K562 (cell line): ENCODE measurements around the gene PLIN5. TPM values are rescaled to one million over a fixed set of nuclear protein-coding genes. Genes with fewer than 3 reads are reported as not detected.

Source experiments
- ATAC-seq: fragments of 200-7000 bp; cut with Tn5 transposase; 3 replicates; pipeline ENCODE4 v1.9.1; 2020; ENCODE audit warnings: moderate library complexity
- BruUV-seq: library from RNA; stranded (reverse); fragments of 400-500 nt; replicated peaks from 2 replicates; lab custom pipeline; 2021; lab: Mats Ljungman, UMichigan
- CTCF ChIA-PET: fragments of 300-600 bp; formaldehyde crosslinking; extraction: SDS; loops from one replicate; lab custom pipeline; 2021; ENCODE audit warnings: low intra/inter-chr PET ratio; lab: Yijun Ruan, JAX
- POLR2A ChIA-PET: fragments of 300-600, 350-650 bp; sonication (Branson Sonifier 250); formaldehyde crosslinking; extraction: SDS; loops from one replicate; lab custom pipeline; 2021; ENCODE audit warnings: antibody characterized with exemption, inconsistent platforms; lab: Yijun Ruan, JAX
- DNase-seq, 4 experiments: peaks; one replicate each; pipeline versions ENCODE4 v3.0.0 to v3.0.0-alpha.2; 2011 to 2018; ENCODE audit warnings: low spot score in 3 of 4, mixed read lengths in 3 of 4; ENCODE audit errors: extremely low read depth in 1 of 4
- FAIRE-seq: peaks from 2 replicates; lab custom pipeline; 2011; peaks lifted over from hg19 to GRCh38; lab: Jason Lieb, UNC
- H2AFZ ChIP-seq: 2 replicates; pipeline ENCODE4 v1.6.0; 2011; ENCODE audit warnings: low read depth, low read length, control low read depth, inconsistent platforms
- H3K27ac ChIP-seq: fragments of 200-600 bp; 3 replicates; pipeline ENCODE4 v1.8.0; 2011; ENCODE audit warnings: low read depth, mild to moderate bottlenecking, control low read depth, inconsistent platforms, low read length, moderate library complexity, mixed read lengths; ENCODE audit errors: extremely low read depth
- H3K27me3 ChIP-seq, 2 experiments: fragments of 300-600 bp in 1 of 2; 2 replicates in 1 of 2; 3 replicates in 1 of 2; pipeline versions ENCODE4 v1.6.0 to v1.8.0; 2011; ENCODE audit warnings: inconsistent platforms in 2 of 2, low read length in 2 of 2, mild to moderate bottlenecking in 1 of 2, mixed read lengths in 1 of 2, moderate library complexity in 1 of 2; ENCODE audit not compliant: control insufficient read depth in 2 of 2, insufficient read depth in 2 of 2
- H3K36me3 ChIP-seq: fragments of 300-600 bp; 3 replicates; pipeline ENCODE4 v1.8.0; 2011; ENCODE audit warnings: mild to moderate bottlenecking, low read length, inconsistent platforms; ENCODE audit not compliant: control insufficient read depth, insufficient read depth
- H3K4me1 ChIP-seq, 2 experiments: fragments of 200-600 bp in 1 of 2; replicated peaks in 1 of 2; 2 replicates in 1 of 2; 3 replicates in 1 of 2; pipeline versions ENCODE4 v1.5.1 to v1.8.0; 2011; ENCODE audit warnings: inconsistent platforms in 2 of 2, low read length in 2 of 2, mild to moderate bottlenecking in 1 of 2, mixed read lengths in 1 of 2, moderate library complexity in 1 of 2; ENCODE audit not compliant: control insufficient read depth in 2 of 2, insufficient read depth in 2 of 2
- H3K4me2 ChIP-seq: 2 replicates; pipeline ENCODE4 v1.6.1; 2011; ENCODE audit warnings: low read length, control low read depth, inconsistent platforms, mixed read lengths; ENCODE audit not compliant: insufficient read depth
- H3K4me3 ChIP-seq: fragments of 200-600 bp; sonication (generic), shearing (Covaris generic); 2 replicates; pipeline ENCODE4 v1.5.1; 2016; ENCODE audit warnings: control low read depth, inconsistent platforms
- H3K79me2 ChIP-seq: fragments of 200-600 bp; 3 replicates; pipeline ENCODE4 v1.8.0; 2011; ENCODE audit warnings: low read length, inconsistent platforms; ENCODE audit not compliant: control insufficient read depth, insufficient read depth
- H3K9ac ChIP-seq, 2 experiments: 2 replicates each; pipeline versions ENCODE4 v1.6.0 to v1.6.1; 2011; ENCODE audit warnings: low read depth in 2 of 2, low read length in 2 of 2, control low read depth in 1 of 2, inconsistent platforms in 1 of 2, mild to moderate bottlenecking in 1 of 2, mixed read lengths in 1 of 2; ENCODE audit not compliant: insufficient read depth in 1 of 2
- H3K9me1 ChIP-seq: one replicate; pipeline ENCODE4 v1.6.0; 2011; ENCODE audit warnings: inconsistent platforms, mild to moderate bottlenecking, low read length, moderate library complexity; ENCODE audit not compliant: control insufficient read depth, insufficient read depth
- H3K9me3 ChIP-seq: replicated peaks from 2 replicates; pipeline ENCODE4 v1.5.1; 2011; ENCODE audit warnings: low read depth, low read length, inconsistent platforms; ENCODE audit not compliant: control insufficient read depth, insufficient read depth
- H4K20me1 ChIP-seq: replicated peaks from 2 replicates; pipeline ENCODE4 v1.6.1; 2011; ENCODE audit warnings: low read length, inconsistent platforms, mixed read lengths; ENCODE audit not compliant: control insufficient read depth, insufficient read depth
- CLOCK ChIP-seq: fragments of 250-450 bp; sonication (Bioruptor Pico); IDR thresholded peaks from 2 replicates; pipeline ENCODE4 v1.4.0; 2020; ENCODE audit warnings: mild to moderate bottlenecking, moderate library complexity, borderline replicate concordance
- PCBP1 ChIP-seq: fragments of 200-400 bp; formaldehyde crosslinking; IDR thresholded peaks from 2 replicates; pipeline ENCODE4 v1.6.1; 2018; ENCODE audit warnings: mild to moderate bottlenecking, low read depth, low read length; ENCODE audit not compliant: poor library complexity, severe bottlenecking
- POLR2G ChIP-seq: fragments of 200-400 bp; formaldehyde crosslinking; IDR thresholded peaks from 2 replicates; pipeline ENCODE4 v1.6.1; 2017; ENCODE audit warnings: low read depth, mild to moderate bottlenecking, antibody characterized with exemption, low read length, moderate library complexity
- WGBS: fragments of 100-300 bp; shearing (Covaris generic); methylation state at CpG from one replicate; pipeline ENCODE4 v1.1.6; 2016; ENCODE audit warnings: low coverage, mixed read lengths; ENCODE audit not compliant: insufficient coverage; ENCODE audit errors: missing lambda C conversion rate; 5-methylcytosine and 5-hydroxymethylcytosine counted together
- in situ Hi-C: fragments of 300-500 bp; cut with MboI; formaldehyde crosslinking; loops from 4 replicates; pipeline ENCODE4 v1.15.0; 2018; ENCODE audit warnings: inconsistent platforms, mixed read lengths
- intact Hi-C: fragments of 100-400 bp; cut with micrococcal nuclease; formaldehyde crosslinking; loops from 2 replicates; pipeline ENCODE4 v1.14.2; 2022
- polyA plus RNA-seq, 8 experiments: library from polyadenylated mRNA; depleted of rRNA in 4 of 8; stranded (reverse) in 5 of 8; unstranded in 3 of 8; fragments of >200 nt; fragmentation: Nextera tagmentation in 2 of 8; fragmentation: Illumina TruSeq in 1 of 8; extraction: Ambion mirVana in 2 of 8; extraction: Trizol in 1 of 8; gene quantifications; 2 replicates each; pipeline versions ENCODE4 v1.2.1 to v1.2.3, GENCODE V29; 2011 to 2014; ENCODE audit warnings: inconsistent platforms in 1 of 8, missing spikeins in 1 of 8
- total RNA-seq, 7 experiments: library from RNA; depleted of rRNA in 6 of 7; stranded (reverse); fragments of >200 nt in 6 of 7; fragmentation: Illumina TruSeq in 2 of 7; extraction: Trizol in 2 of 7; gene quantifications; 2 replicates each; pipeline versions ENCODE4 v1.2.1 to v1.2.3, GENCODE V29; 2011 to 2021; ENCODE audit warnings: low replicate concordance in 1 of 7
- TF ChIP-seq, protein P1 (sequence below): fragments of 450-650 bp; IDR thresholded peaks from 2 replicates; pipeline ENCODE4 v1.6.1; 2016; ENCODE audit warnings: borderline replicate concordance

Gene PLIN5
- total and polyA plus RNA-seq, 9 of the 15 experiments (the other 6 are each of a cell fraction or from before 2014, with no cell fraction given): 0.04 to 1.3 (median 0.50) TPM

DNA sequence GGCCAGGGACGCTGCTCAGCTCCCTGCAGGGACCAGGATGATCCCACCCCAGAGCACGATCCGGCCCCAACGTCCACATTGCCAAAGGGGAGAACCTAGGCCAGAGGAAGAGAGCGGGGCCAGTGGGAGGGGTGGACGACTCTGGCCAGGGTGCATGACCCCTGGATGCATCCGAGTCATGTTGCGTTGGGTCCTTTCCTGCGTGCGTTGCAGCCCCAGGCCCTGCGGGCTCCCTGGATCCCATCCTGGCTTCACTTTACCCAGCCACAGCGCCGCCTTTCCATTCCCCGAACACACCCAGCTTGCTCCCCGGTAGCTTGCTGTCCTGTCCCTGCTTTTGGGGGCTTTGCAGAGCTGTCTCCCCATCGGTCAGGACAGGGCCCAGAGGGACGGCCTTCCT lies 27.2 kb downstream of the PLIN5 start:
- H3K4me3 ChIP-seq: no peak overlapping the region
- H3K4me1 ChIP-seq: peaks cover 0 to 62% of the 10 kb centered on the region in 2 experiments; a peak in 2 of 5 replicates
- FAIRE-seq: no peak
- in situ Hi-C loops: no loop called here
- H3K27ac ChIP-seq: no peak overlapping the region
- ATAC-seq: no peak
- BruUV-seq: no TSS peak
- POLR2A ChIA-PET: interaction anchor here (0.8 kb wide), 1 partner anchor 16 kb away, joined by 5 read pairs; no protein-coding TSS in a partner anchor
- WGBS: 42% methylated on average over 17 of the region's 17 CpGs
- peak overlapping the region in 1 of 2 experiments; percentile 47; a peak in 1 of 4 replicates for H3K9ac ChIP-seq
- no peak overlapping the region for H3K4me2 ChIP-seq
- H4K20me1 ChIP-seq: peaks cover 5% of the 10 kb centered on the region; the same call in 1 of the 2 replicates
- H3K9me3 ChIP-seq: no peaks in the 10 kb centered on the region
- TF ChIP-seq POLR2G (peak; percentile 63; the same call in 1 of the 2 replicates), CLOCK (CRISPR knock-in tag) (no peak), PCBP1 (no peak)
- TF ChIP-seq, protein P1, sequence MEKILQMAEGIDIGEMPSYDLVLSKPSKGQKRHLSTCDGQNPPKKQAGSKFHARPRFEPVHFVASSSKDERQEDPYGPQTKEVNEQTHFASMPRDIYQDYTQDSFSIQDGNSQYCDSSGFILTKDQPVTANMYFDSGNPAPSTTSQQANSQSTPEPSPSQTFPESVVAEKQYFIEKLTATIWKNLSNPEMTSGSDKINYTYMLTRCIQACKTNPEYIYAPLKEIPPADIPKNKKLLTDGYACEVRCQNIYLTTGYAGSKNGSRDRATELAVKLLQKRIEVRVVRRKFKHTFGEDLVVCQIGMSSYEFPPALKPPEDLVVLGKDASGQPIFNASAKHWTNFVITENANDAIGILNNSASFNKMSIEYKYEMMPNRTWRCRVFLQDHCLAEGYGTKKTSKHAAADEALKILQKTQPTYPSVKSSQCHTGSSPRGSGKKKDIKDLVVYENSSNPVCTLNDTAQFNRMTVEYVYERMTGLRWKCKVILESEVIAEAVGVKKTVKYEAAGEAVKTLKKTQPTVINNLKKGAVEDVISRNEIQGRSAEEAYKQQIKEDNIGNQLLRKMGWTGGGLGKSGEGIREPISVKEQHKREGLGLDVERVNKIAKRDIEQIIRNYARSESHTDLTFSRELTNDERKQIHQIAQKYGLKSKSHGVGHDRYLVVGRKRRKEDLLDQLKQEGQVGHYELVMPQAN: no peak
- H3K9me1 ChIP-seq: peaks cover 3% of the 10 kb centered on the region
- no peak for DNase-seq
- no peaks in the 10 kb centered on the region for H3K79me2 ChIP-seq
- intact Hi-C loops: no loop called here
- H2AFZ ChIP-seq: no peak overlapping the region
- peaks cover 18 to 24% of the 10 kb centered on the region in 2 experiments; a peak in 4 of 5 replicates for H3K27me3 ChIP-seq
- CTCF ChIA-PET: interaction anchor here (0.6 kb wide), 1 partner anchor 274 kb away, joined by 3 read pairs; no protein-coding TSS in a partner anchor
- peaks cover 7% of the 10 kb centered on the region; the same call in 1 of the 3 replicates for H3K36me3 ChIP-seq
